Activated T-helper 1 cell treated with anti-CD3 and anti-CD28 coated beads, Interleukin-2, amount 50 U/mL, for 16 hours (primary cell): Measurements from ENCODE around the gene PDCD4.

Experiments
- DNase-seq, 2 donors: peaks; one replicate each; pipeline ENCODE4 v3.0.0-alpha.2; 2020; ENCODE audit warnings: low read depth in 1 of 2, low spot score in 1 of 2

Gene PDCD4

GRCh38 chr10:110841767-110842267, 29.9 kb upstream of the PDCD4 start:
- no peak for DNase-seq

DNA sequence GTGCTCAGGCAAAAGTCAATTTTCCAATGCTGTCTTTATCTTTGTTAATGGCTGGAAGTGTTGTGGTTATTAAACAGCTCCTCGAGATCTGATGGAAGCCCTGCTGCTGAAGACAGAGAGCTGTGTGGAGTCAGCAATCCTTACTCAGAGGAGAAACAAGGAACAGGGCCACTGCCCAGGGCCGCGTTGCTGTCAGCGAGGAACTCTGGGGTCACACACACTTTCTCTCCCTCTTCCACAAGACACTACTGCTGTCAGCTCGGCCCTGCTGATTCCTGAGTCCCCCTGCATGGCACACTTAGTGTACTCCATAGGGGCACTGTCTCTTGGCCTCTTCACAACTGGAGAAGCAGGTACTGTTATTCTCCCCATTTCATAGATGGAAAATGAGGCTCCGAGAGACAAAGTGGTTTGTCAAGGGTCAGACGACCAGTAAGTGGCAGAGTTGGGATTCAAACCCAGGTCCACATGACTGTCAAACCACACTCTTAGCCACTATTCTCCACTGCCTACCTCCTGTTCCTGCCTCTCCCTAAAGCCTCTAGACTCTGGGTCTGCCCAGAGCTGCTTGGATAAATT, 29.3 kb upstream of the PDCD4 start:
- no peak for DNase-seq

DNA sequence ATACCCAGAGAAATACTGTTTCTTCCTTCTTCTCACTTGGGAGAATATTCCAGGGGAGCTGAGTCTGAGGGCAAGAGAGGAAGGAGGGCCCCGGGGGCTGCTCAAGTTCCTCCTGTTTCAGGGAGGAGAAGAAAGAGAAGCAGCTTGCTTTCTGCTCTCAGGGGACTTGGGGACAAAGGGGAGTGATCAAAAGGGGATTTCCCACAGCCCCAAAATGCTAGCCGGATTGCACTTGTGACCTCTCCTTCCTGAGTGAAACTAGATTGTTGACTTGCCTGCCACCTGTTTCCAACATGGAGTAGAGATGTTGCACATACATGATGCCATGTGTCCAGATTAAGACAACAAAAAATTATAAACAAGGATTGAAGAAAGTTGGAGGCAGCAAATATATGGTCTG, 28.7 kb upstream of the PDCD4 start:
- no peak for DNase-seq

- no peak for DNase-seq
Measured at GRCh38 chr10:110843796-110844616, 27.7 kb upstream of the PDCD4 start.

- DNase-seq = no peak
Measured at GRCh38 chr10:110844617-110844881, 27.2 kb upstream of the PDCD4 start.

- no peak for DNase-seq
Measured at GRCh38 chr10:110845192-110845755, 26.5 kb upstream of the PDCD4 start.

- no peak for DNase-seq
Measured at GRCh38 chr10:110845756-110846620, 25.7 kb upstream of the PDCD4 start.

- DNase-seq = no peak
Measured at GRCh38 chr10:110847374-110847773, 24.4 kb upstream of the PDCD4 start.

DNA sequence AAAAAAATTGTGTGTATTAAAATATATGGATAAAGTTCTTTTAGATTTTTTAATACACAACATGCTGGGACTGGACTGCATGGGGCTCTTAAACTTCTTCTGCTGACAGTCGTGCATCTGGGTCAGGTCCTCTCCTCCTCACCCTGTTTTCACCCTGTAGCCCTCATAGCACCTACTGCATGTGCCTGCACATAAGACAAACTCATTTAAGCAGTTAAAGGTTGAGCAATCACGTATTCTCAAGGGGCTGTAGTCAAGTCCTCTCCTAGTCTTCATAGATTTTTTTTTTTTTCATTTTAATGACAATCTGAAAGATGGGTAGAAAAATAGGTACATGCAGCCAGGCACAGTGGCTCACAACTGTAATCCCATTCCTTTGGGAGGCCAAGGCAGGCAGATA, 23.6 kb upstream of the PDCD4 start:
- no peak for DNase-seq

GRCh38 chr10:110850099-110850498, 21.6 kb upstream of the PDCD4 start:
- DNase-seq = no peak

DNA sequence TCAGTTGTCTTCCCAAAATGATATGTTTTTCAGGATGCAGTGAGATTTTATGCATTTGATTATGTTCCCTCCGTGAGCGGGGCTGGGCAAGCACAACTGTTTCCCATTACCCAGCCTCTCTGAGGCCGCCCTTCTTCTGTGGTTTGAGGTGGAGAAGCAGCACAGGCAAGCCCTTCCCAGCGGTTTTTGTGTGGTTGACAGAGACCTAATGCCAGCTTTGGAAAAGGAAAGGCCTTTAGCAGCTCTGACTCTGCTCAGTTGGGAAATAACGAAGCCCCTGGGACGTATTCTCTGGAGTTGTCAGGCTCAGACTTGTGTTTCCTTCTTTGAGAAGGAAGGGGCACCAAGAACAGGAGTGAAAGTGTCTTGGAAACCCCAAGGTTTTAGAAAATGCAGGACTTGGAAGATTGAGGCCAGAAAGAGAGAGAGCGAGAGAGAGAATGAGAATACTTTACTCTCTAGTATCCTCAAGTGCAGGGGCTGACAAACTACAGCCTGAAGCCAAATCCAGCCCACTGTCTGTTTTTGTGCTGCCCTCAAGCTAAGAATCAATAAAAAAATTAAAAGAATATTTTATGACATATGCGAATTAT, 20.6 kb upstream of the PDCD4 start:
- DNase-seq = no peak

DNA sequence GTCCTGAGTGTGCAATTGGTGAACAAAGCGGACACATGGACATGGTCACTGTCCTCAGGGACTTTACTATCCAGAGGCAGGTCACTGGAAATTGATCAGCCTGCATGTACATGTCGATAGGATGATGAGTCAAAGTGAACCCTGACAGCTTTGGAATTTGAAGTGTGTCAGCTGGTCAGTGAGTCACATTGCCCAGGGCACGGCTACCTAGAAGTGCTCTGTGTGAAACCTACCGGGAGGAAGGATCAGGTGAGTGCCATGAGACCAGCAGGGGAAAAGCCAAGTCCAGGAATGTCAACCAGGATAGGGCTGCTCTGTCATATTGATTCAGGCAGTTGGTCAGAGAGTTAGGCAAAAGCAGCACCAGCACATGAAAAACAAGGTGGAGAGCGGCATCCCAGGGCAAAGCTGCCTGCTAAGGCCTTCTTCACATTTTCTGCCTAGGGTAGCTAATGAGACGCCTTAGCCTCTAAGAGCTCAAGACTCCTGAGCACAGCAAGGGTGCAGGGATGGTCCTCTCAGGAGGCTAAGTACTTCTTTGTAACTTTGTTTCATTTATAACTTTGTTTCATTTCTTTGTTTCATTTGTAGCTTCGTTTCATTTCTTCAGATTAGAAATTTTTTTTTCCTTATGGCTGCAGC, 19.4 kb upstream of the PDCD4 start:
- no peak for DNase-seq

GRCh38 chr10:110852947-110853346, 18.8 kb upstream of the PDCD4 start:
- DNase-seq = no peak

DNA sequence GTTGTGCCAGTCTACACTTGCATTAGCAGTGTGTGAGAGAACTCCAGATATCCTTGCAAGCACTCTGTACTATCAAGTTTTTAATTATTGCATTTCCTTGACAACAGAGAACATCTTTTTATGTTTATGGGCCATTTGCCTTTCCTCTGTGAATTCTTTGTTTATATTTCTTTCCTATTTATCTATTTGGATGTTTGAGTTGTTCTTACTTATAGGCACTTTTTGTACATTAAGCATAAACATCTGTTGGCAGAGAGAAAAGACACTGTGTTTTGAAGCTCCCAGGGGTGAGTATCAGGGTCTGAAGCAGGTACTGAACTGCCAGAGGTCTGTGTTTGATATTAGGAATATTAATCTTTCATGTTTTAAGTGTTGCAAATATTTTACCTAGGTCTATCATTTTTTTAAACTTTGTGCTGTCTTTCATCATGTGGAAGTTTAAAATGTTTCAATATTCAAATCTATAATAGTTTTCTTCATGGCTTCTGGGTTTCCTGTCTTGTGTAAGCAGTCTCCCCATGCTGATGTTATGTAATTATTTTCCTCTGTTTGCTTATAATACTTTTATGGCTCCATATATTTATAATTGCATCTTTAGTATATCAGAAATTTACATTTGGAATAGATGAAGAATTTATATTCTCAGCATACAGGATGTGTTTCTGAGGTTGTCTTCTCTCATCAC, 17.7 kb upstream of the PDCD4 start:
- DNase-seq = no peak

- no peak for DNase-seq
Measured at GRCh38 chr10:110857265-110858171, 14.2 kb upstream of the PDCD4 start.

DNA sequence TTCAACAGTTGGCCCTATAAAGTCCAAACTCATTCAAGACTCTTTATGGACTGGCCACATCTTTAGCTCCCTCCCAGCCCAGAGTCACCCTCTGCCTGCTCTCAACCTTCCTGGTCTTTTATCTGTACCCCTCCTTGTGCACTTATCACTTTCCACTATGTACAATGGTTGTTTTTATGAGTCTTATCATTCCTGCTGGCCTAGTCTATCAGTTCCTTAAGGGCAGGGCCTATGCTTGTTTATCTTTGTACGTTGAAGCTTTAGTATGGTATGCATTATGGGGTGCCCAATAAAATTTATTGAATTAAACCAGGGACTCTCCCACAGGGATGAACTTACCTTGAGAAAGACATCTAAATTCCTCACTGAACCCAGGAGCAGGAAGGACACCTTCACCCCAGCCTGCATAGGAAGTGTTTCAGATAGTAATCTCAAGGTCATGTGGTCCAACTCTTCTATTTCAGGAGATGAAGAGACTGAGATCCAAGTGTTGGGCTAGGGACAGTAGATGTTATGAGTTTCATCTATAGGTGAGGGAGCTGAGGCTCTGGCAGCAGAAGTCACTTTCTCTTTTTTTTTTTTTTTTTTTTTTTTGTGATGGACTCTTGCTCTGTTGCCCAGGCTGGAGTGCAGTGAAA, 13.3 kb upstream of the PDCD4 start:
- no peak for DNase-seq

- no peak for DNase-seq
Measured at GRCh38 chr10:110859206-110859972, 12.3 kb upstream of the PDCD4 start.

GRCh38 chr10:110859973-110860376, 11.8 kb upstream of the PDCD4 start:
- DNase-seq = no peak
